HG02759 (cell line): ENCODE data around the gene PLCH1.

Source experiments
- ATAC-seq: cut with Tn5 transposase; IDR thresholded peaks from one replicate; pipeline ENCODE4 v1.9.1; 2021; ENCODE audit warnings: mild to moderate bottlenecking, moderate library complexity; ENCODE audit not compliant: unreplicated experiment

The PLCH1 gene

DNA sequence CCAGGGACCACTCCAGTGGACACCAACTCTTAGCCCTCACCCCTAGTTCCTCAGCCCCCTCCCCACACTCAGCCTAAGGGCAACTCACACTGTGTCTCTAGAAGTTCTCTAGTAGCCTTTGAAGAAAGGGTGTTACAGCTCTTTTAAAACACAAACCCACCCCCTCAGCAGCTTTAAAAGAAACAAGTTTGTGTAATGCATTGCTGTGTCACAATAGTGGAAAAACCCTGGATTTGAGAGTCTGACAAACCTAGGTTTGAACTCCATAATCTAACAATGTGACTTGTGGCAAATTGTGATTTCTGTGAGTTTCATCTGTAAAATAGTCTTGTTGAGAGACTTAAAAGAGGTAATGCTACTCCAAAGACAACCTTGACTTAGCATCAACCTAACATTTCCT lies 54.0 kb downstream of the PLCH1 start:
- no peak for ATAC-seq

DNA sequence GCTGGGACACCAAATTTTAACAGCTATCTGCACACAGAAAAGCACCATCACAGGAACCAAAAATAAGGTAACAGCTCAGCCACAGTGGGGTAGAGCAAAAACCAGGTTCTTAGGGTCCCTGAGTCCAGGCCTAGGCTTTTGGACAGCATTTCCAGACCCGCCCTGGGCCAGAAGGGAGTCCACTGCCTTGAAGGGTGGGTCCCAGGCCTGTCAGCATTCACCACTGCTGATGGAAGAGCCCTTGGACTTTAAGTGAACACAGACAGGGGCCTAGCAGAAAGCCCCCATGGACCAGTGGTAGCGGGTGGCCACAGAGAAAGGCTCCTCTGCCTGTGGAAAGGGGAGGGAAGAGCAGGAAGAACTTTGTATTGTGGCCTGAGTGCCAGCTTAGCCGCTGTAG lies 56.4 kb downstream of the PLCH1 start:
- ATAC-seq: no peak

DNA sequence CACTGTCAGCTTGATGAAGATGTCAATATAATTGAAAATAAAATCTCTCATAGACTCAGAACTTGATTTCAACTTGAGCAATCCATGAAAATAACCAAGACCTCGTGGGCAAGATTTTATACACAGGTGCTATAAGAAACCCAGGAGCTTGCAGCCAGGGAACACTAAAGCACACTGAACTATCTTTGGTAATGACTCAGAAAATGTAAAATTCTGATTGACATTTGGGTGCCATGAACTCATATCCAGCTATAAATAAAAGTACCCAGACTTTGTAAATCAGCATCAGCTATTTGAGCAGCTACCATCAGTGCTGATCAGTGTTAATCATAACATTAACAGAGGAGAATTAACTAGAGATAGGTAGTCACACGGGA lies 61.5 kb downstream of the PLCH1 start:
- ATAC-seq: no peak

DNA sequence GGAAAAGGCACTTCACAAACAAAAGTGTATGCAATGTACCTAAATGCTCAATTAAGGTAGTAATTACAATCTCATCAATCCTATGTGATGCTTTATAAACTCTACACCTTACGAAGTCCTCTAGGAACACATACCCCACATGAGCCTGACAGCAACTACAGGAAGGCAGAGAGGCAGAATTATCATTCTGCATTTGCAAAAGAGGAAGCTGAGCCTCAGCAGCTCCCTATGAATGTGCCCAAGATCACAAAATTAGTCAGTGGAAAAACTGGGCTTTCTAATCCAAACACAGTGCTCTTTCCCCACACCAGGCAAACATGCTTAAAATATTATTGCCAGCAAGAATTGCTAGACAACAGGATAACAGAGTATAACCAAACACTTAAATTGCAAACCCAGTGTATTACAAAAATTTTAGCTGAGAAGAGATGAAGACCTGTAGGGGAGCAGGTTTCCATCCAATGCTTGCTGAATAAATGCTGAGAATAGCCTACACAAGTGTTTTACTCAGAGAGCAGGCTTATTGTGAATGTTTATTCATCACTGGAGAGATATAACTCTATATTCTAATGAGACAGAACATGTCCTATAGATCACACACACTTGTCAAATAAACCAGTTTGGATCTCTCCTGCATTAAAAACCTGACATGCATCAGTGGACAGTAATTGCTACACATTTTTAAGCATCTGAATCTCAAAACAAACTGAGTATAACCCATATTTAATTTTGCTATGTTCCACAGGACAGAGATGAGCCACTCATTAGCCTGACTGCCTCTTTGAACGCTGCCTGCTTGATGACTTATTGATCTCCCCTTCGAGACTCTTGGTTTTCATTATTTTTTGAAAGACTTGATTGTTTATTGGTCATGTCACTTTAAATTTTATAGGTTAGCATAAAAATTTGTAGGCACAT lies 62.2 kb downstream of the PLCH1 start:
- no peak for ATAC-seq

DNA sequence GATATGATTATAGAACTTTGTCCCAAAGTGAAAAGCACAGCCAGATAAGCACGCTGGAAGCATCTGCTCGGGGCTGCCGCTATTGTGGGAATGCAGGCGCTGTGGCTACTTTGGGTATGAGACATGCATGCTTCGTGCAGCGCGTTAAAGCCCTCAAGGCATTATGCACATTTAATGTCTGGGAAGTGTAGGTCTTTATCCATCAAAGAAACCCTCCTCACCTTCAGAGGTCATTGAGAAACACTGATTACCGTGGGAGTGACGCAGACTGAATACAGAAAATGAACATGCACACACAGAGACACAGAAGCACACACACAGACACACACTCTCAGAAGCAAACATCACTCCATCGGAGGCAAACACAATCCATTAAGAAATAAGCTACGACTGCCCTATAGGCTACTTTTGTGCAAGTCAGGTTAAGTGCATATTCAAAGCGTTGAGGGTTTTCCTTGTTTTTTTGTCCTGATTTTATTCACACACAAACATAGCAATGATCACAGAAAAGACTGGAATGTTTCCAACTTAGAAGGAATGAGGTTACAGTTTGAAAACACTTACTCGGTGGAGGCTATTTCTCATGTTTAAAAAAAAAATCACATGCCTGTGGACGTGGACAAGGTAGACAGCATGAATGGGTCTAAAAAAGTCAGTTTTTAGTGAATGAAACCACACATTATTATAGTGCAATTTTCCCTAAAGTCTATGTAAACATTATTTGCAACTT lies 68.5 kb downstream of the PLCH1 start:
- ATAC-seq: no peak

DNA sequence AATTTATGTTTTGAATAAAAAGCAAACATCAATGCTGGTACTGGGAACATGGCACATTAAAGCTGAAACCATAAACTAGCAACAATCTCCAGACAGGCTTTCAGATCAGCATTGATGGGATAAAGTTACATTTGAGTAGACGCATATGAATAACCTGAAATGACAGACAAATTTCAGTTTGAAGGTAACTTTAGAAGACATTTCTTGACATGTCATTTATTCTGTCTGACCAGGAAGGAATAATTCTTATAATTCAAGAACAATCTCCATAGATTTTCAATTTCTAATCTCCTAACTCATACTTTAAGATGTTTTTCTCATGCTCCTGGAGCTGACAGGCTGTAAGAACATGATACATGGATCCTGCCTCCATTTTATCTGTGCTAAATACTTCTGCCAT lies 69.8 kb downstream of the PLCH1 start:
- ATAC-seq: no peak

DNA sequence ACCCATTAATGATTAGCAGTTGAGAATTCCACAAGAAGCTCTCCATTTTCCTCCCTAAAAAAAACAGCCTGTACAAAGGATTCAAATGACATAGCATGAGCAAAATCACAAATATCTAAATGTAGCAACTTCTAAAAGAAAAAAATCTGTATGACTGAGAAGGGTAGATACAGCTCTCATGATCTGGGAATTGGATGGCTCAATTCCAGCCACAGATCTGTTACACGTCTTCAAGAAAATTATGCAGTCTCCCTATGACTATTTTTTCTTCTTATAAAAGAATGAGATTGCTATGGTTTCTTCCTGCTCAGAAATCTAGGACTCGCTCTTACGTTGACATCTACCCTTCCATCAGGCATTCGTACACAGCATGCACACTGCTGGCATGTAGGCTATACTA lies 71.5 kb downstream of the PLCH1 start:
- ATAC-seq: no peak

DNA sequence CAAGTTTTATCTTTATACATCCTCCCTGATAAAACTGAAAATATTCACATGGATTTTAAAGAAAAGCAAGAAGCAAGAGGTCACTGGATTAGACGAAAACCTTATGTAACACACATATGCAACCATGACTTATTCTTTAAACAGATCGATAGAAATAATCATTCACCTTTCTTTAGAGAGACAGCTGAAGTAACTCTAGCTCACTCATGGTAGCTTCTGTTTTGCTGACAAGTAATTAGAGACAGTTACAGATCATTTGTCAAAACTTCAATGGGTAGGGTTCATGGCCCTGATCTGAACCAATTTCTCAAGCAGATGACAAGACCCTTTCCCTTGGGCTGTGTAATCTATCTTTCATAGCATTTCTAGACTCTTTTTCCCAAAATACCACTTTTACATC lies 74.5 kb downstream of the PLCH1 start:
- ATAC-seq: no peak

DNA sequence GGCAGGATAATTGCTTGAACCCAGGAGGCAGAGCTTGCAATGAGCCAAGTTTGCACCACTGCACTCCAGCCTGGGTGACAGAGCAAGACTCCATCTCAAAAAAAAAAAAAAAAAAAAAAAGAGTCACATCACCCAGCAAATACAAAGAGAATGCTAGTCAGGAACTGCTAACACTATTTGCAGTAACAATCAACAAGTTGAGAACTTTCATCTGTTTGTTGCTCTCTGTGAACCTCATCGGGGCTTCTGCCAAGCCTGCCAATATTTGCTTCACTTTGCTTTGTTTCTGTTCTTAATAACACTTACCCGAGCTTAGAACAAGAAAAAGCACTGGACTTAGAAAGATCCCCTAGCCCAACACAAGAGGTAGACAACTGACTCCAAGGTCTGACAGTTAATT lies 76.9 kb downstream of the PLCH1 start:
- no peak for ATAC-seq

DNA sequence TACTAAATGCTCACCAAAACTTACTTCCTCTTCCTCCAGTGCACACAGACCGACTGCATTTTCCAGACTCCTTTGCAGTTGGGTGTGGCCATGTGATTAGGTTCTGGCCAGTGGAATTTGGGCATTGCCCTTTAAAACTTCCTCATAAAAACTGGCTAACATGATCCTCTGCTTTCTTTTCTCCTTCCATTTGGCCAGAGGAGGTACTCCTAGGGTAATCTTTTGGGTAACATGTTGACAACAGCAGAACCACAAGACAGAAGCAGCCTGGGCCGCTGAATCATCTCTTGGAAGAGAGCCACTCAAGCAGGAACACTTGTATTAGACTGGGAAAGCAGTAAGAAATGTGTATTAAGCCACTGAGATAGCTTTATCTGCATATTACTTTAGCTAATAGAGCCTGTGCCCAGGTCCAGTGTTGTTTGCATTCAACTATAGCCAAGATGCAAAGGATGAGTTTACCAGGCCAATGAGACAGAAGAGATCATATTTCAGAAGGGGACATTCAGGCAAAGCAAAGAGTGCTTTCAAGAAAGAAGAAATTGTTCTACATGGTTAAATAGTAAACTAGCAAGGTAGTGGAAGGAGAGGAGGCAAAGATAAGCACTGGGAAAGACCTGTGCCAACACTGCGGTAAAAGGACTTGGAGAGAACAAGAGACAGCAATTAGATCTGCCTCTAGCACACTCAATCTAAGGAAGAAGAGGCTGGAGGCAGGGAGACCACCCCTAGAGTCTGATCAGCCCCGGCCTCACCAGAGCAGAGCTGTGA lies 79.8 kb downstream of the PLCH1 start:
- no peak for ATAC-seq

DNA sequence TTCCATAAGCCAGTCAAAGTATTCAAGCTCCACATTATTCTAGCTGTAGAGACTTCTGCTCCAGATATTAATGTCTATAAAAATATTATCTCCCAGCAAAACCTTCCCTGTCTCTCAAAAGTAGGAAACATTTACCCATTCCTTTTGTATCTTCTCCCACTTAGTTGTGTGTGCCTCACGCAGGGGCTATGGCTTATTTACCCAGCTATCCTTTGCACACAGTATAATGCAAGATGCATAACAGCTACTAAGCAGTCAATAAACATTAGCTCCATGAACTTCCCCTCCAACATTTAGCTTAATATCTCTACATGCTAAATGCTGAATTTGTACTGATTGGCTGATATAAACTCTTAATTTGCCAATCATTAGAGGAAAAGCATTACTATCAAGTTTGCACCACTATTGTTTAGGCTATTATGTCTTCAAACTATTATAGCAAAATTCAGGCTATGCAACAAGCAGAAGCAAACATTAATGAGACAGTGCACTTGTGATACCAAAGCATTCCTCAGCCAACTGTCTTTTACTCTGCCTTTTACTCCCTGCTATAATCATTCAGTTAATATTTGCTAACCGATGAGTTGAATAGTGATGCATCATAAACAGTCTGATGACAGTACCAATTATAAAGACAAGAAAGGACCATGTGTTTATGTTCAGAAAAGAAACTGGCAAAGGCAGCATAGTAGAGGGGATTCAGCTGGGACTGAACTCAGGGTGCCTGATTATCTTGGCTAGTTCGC lies 81.2 kb downstream of the PLCH1 start:
- no peak for ATAC-seq

DNA sequence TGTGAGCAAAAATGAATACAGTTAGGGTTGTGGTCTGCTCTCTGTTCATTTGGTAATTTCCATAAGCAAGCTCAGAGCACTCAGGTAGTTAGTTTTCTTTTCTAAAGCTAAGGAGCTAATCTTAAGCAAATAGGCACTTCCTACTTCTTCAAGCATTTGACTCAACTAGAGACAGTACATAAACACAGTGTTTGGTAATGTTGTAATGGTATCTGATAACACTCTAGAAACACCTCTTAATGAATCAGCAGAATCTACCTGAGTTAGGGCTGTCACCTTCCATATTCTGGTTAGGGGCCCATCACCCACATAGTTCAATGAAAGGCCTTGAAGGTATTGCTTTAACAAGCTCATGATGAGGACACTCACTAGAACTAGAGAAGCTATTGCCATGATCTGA lies 83.1 kb downstream of the PLCH1 start:
- ATAC-seq: no peak

DNA sequence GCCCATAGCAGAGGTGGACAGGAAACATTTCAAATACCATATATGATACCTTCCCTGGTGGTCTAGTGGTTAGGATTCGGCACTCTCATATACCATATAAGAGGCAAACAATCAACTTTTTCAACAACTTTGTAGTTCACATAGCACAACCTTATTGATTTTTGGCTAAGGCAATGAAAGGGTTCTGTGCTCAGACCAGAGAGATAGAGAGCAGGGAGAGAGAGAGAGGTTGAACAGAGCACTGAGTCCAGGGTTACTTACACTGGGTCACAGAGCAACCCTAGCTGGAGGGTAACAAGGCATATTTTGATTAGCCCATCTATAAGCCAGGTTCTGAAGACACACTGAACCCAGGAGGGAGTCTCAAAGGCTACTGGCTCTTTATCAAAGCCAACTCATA lies 83.8 kb downstream of the PLCH1 start:
- no peak for ATAC-seq

DNA sequence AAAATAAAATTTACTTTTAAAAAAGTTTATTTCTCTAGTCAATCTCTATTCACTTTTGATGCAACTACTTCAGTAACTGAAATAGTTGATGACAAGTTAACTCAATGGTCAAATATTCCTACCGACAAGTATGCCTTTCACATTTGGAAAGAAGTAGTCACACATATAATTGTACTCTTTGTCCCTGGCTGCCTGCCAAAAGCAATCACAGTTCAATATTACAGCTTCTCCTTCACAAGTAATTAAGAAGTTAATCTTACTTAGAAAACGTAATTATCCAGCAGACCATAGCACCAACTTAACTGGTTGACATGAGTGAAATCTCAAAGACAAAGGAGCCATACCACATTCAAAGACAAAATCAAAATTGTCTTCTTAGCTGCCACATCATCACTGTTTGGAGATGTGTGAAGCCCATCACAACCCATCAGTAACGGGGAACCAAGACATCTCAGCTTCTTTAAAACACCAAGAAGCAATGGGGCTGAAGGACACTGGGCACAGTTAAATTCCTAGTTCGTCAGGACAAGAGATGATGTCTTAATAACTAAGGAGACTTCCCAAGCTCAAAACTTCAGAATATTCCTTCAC lies 86.1 kb downstream of the PLCH1 start:
- ATAC-seq: no peak

DNA sequence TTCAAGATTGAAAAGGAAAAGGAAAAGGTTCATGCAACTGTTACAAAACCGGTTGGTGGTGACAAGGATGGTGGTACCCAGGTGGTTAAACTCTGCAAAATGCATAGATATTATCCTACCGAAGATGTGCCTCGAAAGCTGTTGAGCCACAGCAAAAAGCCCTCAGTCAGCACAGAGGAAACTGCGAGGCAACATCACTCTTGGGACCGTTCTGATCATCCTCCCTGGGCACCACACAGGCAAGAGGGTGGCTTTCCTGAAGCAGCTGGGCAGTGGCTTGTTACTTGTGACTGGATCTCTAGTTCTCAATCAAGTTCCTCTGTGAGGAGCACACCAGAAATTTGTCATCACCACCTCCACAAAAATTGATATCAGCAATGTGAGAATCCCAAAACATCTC lies 86.9 kb downstream of the PLCH1 start:
- no peak for ATAC-seq

DNA sequence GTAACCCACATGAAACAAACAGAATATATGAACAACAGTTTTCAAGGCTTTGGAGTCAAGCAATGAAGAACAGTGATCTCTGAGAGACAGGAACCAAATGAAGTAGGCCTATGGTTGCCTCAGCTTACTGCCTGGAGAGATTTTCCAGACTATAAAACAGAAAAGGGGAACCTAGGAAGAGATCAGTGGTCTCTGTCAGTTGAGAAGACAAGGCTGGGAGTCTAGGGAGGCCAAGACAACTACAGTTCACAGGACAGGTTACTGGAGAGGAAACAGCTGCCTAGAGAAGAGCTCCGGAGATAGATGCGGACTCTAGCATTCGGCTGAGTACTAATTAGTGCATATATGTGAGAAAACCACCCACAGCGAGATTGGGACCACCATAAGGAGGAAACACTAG lies 87.7 kb downstream of the PLCH1 start:
- no peak for ATAC-seq

DNA sequence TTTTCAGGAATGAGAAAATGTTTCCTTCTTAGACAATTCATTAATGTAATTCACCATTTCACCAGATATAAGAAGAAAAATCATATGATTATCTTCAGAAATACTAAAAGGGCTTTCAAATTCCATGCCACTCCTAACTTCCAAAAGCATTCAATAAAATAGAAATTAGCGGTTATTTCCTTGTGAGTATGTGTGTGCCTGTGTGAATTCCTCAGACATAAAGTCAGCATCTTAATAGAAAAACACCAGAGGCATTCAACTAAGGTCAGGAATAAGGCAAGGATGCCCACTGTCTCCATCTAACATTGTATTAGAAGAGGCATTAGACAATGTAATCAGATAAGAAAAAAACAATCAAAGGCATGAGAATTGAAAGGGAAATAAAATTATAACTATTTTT lies 88.4 kb downstream of the PLCH1 start:
- ATAC-seq: no peak

DNA sequence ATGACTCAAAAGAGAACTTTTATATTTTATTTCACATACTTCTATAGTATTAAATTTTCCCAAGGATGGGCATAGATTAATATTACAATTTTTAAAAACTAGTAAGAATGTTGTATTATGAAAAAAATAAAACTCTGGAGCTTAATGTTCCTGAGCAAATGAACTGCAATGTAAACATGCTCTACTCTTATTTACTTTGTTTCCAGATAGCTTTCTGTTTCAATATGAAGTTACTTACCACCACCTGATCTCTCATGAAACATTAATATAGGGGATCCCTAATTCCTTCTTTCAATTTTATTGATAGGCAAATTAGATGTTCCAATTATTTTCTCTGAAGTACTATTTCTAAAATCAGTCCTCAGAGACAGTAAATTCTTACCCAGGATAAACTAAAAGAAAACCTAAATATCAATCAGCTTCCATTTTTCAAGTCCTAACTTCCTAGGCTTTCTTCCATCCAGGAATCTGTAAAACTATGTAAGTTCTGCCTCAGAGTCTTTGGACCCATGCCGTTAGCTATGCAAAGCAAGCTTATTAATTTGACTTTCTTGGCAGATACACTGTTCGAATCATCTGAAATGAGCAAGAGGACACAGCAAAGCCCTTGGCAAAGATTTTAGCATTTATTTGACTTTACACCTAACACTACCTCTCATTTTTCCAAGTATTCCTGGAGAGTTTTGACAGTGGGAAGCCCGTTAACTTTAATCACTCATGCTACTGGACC lies 93.2 kb downstream of the PLCH1 start:
- no peak for ATAC-seq

DNA sequence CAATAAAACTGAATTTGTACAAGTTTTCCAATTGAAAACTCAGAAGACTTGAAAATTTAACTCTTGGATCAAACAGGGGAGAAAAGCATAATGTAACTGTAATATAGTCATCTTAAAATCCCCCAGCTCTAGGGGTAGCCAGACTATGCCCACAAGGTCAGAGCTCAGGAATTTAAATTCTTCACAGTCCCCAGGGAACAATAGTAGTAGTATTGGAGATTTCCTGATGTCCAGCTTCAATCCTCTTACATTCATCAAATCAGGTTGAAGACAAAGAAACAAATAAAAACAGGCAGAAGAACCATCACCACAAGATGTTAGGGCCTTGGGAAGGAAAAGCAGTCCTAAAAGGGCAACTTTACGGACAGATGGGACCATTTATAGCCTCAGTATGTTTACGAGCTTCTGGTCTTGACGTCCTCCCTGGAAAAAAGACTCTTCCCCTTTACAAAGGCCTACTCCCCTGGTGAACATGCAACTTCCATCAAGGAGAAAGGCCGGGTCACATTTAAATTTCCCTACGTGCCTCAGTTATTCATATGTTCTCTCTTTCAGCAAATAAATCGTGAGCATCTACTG lies 96.8 kb downstream of the PLCH1 start:
- ATAC-seq: no peak

DNA sequence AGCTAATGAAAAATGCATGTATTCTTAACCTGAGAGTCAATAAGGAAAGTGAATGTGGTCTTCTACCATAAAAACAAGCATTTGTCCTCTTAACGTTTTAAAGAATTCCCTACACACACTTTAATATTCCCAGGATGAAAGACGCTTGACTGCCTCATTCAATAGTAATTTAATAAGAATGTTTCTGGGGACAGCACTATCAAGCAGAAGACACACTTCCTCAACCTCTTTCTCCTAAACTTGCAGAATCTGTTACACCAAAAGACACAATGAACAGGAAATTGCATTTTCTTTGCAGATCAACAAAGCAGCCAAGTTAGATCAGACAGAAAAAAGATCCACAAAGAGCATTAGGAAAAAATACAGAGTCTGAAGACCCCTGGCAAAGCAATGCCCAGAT lies 97.7 kb downstream of the PLCH1 start:
- ATAC-seq: no peak
